ENCODE measurements around the gene VAC14. TPM values are rescaled to one million over a fixed set of nuclear protein-coding genes. Genes with fewer than 3 reads are reported as not detected.

VAC14 gene
- polyA plus RNA-seq, 1 donor from 2014 or later = 48.5 TPM

GRCh38 chr16:70709942-70710341, 91.0 kb downstream of the VAC14 start:
- Mint-ChIP-seq H3K4me3 (no peak overlapping the region), H3K9me3 (no peaks in the 10 kb centered on the region), H3K27me3 (no peaks in the 10 kb centered on the region), H3K4me1 (no peaks in the 10 kb centered on the region), H3K27ac (no peak overlapping the region), H3K36me3 (peaks cover 4% of the 10 kb centered on the region)

- H3K9me3 Mint-ChIP-seq = no peaks in the 10 kb centered on the region
- no peak overlapping the region for H3K27ac Mint-ChIP-seq
- no peaks in the 10 kb centered on the region for H3K27me3 Mint-ChIP-seq
- H3K4me3 Mint-ChIP-seq = no peak overlapping the region
- peaks cover 4% of the 10 kb centered on the region for H3K36me3 Mint-ChIP-seq
- H3K4me1 Mint-ChIP-seq = no peaks in the 10 kb centered on the region
Measured at GRCh38 chr16:70709457-70709856, 91.5 kb downstream of the VAC14 start.

DNA sequence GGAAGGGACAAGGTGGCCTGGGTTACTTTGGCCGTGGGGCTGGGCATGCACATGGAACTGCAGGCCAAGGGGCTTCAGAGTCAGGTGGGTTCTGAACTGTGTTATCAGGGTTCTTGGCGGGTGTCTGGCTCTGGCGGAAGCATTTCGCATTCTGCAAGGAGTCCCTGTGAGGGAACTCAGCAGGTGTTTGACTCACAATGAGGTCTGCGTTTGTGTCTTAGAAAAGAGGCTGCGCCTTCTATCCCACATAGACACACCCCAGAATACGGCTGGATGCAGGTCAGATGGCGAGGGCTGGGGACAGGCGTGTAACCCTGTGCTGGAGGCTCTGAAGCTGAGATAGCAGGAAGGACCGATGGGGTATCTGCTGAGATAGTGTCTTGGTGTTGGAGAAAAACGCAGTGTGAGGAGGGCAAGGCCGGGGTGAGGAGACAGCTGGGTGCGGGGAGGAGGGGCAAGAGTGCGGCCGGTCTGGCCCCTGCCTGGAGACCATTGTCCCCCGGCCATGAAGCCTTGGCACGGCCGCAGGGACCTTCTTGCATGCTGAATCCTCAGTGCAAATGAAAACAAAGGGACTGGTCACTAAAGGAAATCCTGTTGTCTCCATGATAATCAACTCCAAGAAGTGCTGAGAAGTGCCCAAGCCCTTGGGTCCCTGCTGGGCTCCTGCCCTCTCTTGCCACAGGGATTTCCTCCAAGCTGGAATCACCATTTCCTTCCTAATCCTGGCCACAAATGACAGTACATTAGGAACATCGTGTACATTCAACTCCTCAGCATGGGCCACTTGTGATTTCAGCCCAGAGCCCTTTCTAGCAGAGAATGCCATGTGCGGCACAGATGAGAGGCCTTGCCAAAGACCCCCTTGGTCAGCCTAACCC, 92.4 kb downstream of the VAC14 start:
- H3K27me3 Mint-ChIP-seq = no peaks in the 10 kb centered on the region
- H3K36me3 Mint-ChIP-seq = peaks cover 4% of the 10 kb centered on the region
- H3K4me3 Mint-ChIP-seq = no peak overlapping the region
- no peaks in the 10 kb centered on the region for H3K4me1 Mint-ChIP-seq
- no peak overlapping the region for H3K27ac Mint-ChIP-seq
- H3K9me3 Mint-ChIP-seq = no peaks in the 10 kb centered on the region

DNA sequence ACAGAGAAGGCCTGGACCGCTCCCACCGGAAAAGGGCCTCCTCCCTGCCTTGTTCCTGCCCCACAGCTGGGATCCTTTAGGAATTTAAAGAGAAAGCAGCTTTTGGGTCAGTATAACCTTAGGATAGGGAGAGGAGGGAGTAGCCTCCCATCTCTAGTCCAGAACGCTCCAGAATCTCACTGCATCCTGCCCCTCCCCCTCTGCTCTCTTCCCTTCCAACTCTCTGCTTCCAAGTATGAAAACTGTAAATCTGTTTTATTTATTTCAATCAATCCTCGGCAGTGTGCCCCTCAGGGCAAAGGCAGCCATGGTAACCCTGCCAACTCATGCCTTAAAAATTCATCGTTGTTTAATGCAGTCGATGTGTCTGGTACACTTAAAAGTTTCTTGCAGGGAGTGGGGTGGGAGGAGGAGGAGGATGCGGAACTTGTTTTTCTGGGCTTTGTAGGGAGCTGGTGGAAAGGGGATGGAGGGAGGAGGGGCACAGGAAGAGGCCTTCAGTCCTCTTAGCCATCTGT, 94.0 kb downstream of the VAC14 start:
- H3K27me3 Mint-ChIP-seq = no peaks in the 10 kb centered on the region
- H3K4me3 Mint-ChIP-seq = no peak overlapping the region
- no peaks in the 10 kb centered on the region for H3K9me3 Mint-ChIP-seq
- H3K4me1 Mint-ChIP-seq = no peaks in the 10 kb centered on the region
- peaks cover 4% of the 10 kb centered on the region for H3K36me3 Mint-ChIP-seq
- no peak overlapping the region for H3K27ac Mint-ChIP-seq

GRCh38 chr16:70705056-70705455, 95.9 kb downstream of the VAC14 start:
- no peaks in the 10 kb centered on the region for H3K9me3 Mint-ChIP-seq
- peak overlapping the region in 1 of 3 donors; percentile 71 for H3K27ac Mint-ChIP-seq

DNA sequence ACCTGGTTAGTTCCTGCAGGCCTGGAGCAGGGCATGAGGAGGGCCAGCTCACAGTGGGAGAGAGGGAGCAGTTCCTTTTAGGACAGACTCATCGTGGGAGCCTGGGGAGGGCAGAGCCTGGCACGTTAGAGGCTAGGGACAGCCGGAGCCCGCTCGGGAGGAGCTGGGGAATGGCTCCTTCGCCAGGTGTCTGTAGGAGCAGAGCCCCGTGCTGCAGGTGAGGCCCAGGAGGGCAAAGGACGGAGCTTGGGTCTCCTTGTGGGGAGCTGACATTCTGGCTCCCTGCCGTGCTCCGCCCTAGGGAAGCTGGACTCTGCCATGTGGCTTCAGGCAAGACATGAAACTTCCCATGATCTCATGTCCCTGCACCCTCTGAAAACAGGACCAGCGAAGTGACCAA, 96.4 kb downstream of the VAC14 start:
- Mint-ChIP-seq H3K36me3 (peaks cover 2% of the 10 kb centered on the region), H3K27me3 (no peaks in the 10 kb centered on the region), H3K4me1 (no peaks in the 10 kb centered on the region), H3K27ac (peak overlapping the region in 1 of 3 donors; percentile 71), H3K4me3 (no peak overlapping the region), H3K9me3 (no peaks in the 10 kb centered on the region)

More at GRCh38 chr16:70705056-70705455, 95.9 kb downstream of the VAC14 start:
- peaks cover 2% of the 10 kb centered on the region for H3K36me3 Mint-ChIP-seq
- H3K27me3 Mint-ChIP-seq = no peaks in the 10 kb centered on the region
- no peak overlapping the region for H3K4me3 Mint-ChIP-seq
- no peaks in the 10 kb centered on the region for H3K4me1 Mint-ChIP-seq

- Mint-ChIP-seq H3K9me3 (no peaks in the 10 kb centered on the region), H3K27me3 (no peaks in the 10 kb centered on the region), H3K27ac (no peak overlapping the region), H3K4me3 (no peak overlapping the region), H3K36me3 (peaks cover 5% of the 10 kb centered on the region), H3K4me1 (no peaks in the 10 kb centered on the region)
Measured at GRCh38 chr16:70703835-70704381, 97.0 kb downstream of the VAC14 start.

GRCh38 chr16:70703041-70703834, 97.7 kb downstream of the VAC14 start:
- Mint-ChIP-seq H3K36me3 (peaks cover 5% of the 10 kb centered on the region), H3K4me3 (no peak overlapping the region), H3K4me1 (no peaks in the 10 kb centered on the region), H3K27me3 (no peaks in the 10 kb centered on the region), H3K27ac (no peak overlapping the region), H3K9me3 (no peaks in the 10 kb centered on the region)

GRCh38 chr16:70702624-70703023, 98.3 kb downstream of the VAC14 start:
- peaks cover 5% of the 10 kb centered on the region for H3K36me3 Mint-ChIP-seq
- no peak overlapping the region for H3K27ac Mint-ChIP-seq
- no peaks in the 10 kb centered on the region for H3K9me3 Mint-ChIP-seq
- no peaks in the 10 kb centered on the region for H3K4me1 Mint-ChIP-seq
- no peak overlapping the region for H3K4me3 Mint-ChIP-seq
- no peaks in the 10 kb centered on the region for H3K27me3 Mint-ChIP-seq

DNA sequence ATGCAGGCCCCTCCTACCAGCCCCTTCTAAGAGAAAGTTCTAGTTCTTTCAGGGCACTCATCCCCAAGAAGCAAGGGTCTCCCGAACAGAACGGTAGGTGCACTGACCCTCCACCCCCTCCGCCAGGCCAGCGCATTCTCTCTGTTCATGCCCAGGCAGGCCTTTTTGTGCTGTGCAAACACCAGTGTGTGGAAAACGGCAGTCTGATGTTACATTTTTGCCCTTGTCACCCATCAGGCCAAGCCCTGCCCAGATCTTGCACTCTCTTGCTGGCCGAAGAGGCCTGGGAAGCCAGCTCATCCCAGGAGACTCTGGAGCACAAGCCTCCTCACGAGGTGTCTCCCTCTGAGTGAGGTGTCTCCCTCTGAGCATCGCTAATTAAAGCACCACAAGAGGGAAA, 99.0 kb downstream of the VAC14 start:
- Mint-ChIP-seq H3K9me3 (no peaks in the 10 kb centered on the region), H3K27ac (no peak overlapping the region), H3K27me3 (no peaks in the 10 kb centered on the region), H3K4me3 (no peak overlapping the region), H3K36me3 (peaks cover 5% of the 10 kb centered on the region), H3K4me1 (no peaks in the 10 kb centered on the region)

DNA sequence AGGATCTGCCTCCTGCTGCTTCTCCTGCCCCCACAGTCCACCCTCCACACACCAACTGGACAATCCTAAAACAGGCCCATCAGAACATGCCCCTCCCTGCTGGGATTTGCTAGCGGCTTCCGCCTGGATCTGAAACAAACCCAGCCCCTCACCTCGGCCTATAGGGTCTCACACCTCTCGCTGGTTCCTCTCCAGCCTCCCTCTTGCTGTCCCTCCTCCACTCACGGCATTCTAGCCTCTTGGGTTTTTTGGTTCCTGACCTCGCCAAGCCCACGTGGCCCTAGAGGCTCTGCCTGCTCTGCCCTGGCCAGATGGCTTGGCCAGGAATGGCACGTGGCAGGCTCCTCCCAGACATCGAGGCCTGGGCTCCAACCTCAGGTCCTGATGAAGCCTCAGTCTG, 99.4 kb downstream of the VAC14 start:
- H3K4me1 Mint-ChIP-seq = peaks cover 0 to 2% (median 0%) of the 10 kb centered on the region in 3 donors
- peak overlapping the region in 1 of 3 donors; percentile 41 for H3K27ac Mint-ChIP-seq
- H3K36me3 Mint-ChIP-seq = peaks cover 5% of the 10 kb centered on the region
- H3K9me3 Mint-ChIP-seq = no peaks in the 10 kb centered on the region
- H3K4me3 Mint-ChIP-seq = no peak overlapping the region
- H3K27me3 Mint-ChIP-seq = no peaks in the 10 kb centered on the region

- peaks cover 5% of the 10 kb centered on the region for H3K36me3 Mint-ChIP-seq
- no peak overlapping the region for H3K27ac Mint-ChIP-seq
- H3K4me1 Mint-ChIP-seq = peaks cover 0 to 2% (median 0%) of the 10 kb centered on the region in 3 donors
- H3K9me3 Mint-ChIP-seq = no peaks in the 10 kb centered on the region
- no peak overlapping the region for H3K4me3 Mint-ChIP-seq
- H3K27me3 Mint-ChIP-seq = no peaks in the 10 kb centered on the region
Measured at GRCh38 chr16:70701036-70701435, 99.9 kb downstream of the VAC14 start.

- peaks cover 0 to 2% (median 0%) of the 10 kb centered on the region in 3 donors for H3K4me1 Mint-ChIP-seq
- no peaks in the 10 kb centered on the region for H3K27me3 Mint-ChIP-seq
- H3K9me3 Mint-ChIP-seq = no peaks in the 10 kb centered on the region
- H3K4me3 Mint-ChIP-seq = no peak overlapping the region
- peak overlapping the region in 1 of 3 donors; percentile 39 for H3K27ac Mint-ChIP-seq
- H3K36me3 Mint-ChIP-seq = peaks cover 5% of the 10 kb centered on the region
Measured at GRCh38 chr16:70700101-70701020, 100.6 kb downstream of the VAC14 start.

DNA sequence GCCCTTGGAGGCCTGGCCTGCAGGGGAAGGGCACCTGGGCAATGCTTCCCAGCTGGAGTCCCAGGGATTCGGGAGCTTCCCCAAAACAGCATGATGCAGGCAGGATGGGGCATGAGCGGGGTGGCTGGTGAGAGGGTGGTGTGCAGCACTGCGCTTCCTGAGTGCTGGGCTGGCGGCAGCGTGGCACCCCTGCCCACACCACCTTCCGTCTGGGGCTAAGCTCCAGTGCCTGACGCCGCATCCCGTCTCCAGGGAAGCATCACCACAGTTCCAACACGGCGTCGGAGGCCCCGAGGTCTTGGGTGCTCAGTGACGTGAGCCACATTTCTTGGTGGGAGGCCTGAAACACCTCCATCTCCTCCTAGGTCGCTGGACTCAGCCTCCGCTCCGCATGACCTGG, 101.3 kb downstream of the VAC14 start:
- Mint-ChIP-seq H3K4me3 (no peak overlapping the region), H3K27ac (peak overlapping the region in 1 of 3 donors; percentile 39), H3K27me3 (no peaks in the 10 kb centered on the region), H3K9me3 (no peaks in the 10 kb centered on the region), H3K36me3 (peaks cover 5% of the 10 kb centered on the region), H3K4me1 (peaks cover 0 to 2% (median 0%) of the 10 kb centered on the region in 3 donors)

Data from IgD-negative memory B cell (primary cell).